HG02798 (cell line): ENCODE measurements around the gene MAPK13.
"Not testable (repeated sequence)": the region's sequence is repeated elsewhere in the genome, so short reads cannot be mapped to it uniquely, and the experiment has no call there.

Experiments
- ATAC-seq: cut with Tn5 transposase; IDR thresholded peaks from one replicate; pipeline ENCODE4 v1.9.1; 2021; ENCODE audit warnings: mild to moderate bottlenecking; ENCODE audit not compliant: unreplicated experiment, poor library complexity

MAPK13 gene

GRCh38 chr6:36126553-36127458, 3.5 kb upstream of the MAPK13 start:
- ATAC-seq, result no peak

DNA sequence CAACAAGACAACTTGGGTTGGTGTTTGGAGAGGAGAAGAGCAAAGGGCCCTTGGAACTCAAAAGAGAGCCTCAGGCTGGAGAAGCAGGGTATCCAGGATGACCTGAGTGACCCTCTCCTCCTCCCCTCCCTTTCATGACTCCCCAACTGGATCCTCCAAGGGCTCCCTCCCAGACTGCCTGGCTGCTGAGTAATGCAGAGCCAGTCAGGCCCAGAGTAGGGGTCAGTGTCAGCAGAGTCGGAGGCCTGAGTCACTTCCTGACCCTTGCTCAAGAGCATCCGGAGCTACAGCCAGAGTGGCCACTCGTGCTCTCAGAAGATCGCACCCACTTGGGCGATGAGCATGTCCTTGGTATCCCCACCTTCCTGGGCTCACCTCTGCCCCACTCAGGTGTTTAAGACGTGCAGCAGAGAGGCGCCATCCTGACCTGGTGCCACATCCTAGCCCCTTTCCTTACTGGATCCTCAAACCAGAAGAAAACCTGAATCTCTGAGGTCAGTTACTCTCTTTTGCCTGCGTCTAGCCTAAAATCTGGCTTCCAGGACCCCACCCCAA, 2.8 kb upstream of the MAPK13 start:
- ATAC-seq, result no peak

DNA sequence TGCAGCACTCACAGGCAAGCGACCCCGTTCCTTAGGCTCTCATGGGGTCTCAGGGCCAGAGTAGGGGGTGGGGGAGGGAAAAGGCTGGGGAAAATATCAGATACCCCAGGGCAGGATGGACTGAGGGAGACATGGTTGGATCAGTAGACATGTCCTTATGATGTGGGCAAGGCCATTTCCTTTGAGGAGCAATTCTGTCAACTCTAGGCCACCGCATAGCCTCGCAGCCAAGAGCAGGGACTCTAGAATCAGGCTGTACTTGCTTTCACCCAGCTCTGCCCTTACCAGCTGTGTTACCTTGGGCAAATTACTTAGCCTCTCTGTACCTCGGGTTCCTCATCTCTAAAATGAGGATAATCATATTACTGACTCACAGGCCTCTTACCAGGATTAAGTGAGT, 2.2 kb upstream of the MAPK13 start:
- no peak for ATAC-seq

DNA sequence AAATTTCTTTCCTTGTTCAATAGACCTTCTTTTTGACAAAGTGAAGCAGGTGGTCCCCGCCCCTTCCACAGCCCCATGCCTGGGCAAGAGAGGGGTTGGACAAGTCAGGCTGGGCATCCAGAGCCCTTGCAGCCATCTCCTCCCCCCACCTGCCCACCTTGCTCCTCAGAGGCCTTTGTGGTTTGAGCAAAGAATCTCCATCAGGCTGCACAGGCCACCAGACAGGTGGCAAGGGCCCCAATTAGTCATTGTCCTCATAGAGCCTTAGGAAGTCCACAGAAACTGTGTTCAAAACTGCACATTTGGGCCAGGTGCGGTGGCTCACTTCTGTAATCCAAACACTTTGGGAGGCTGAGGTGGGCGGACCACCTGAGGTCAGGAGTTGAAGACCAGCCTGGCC, 1.5 kb upstream of the MAPK13 start:
- ATAC-seq, result no peak

DNA sequence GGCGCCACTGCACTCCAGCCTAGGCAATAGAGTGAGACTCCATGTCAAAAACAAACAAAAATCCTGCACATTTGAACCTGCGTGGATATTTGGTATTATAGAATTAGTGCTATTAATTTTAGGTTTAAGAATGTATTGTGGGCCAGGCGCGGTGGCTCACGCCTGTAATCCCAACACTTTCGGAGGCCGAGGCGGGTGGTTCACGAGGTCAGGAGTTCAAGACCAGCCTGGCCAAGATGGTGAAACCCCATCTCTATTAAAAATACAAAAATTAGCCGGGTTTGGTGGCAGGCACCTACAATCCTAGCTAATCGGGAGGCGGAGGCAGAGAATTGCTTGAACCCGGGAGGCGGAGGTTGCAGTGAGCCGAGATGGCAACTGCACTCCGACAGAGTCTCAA, 979 bp upstream of the MAPK13 start:
- ATAC-seq, result not testable (repeated sequence)

GRCh38 chr6:36130667-36131510, 576 bp downstream of the MAPK13 start:
- ATAC-seq, result no peak

GRCh38 chr6:36131511-36132245, 1.4 kb downstream of the MAPK13 start:
- ATAC-seq, result peak; percentile 81

- ATAC-seq, result no peak
These were observed 2.1 kb downstream of the MAPK13 start for GRCh38 chr6:36132246-36132895.

DNA sequence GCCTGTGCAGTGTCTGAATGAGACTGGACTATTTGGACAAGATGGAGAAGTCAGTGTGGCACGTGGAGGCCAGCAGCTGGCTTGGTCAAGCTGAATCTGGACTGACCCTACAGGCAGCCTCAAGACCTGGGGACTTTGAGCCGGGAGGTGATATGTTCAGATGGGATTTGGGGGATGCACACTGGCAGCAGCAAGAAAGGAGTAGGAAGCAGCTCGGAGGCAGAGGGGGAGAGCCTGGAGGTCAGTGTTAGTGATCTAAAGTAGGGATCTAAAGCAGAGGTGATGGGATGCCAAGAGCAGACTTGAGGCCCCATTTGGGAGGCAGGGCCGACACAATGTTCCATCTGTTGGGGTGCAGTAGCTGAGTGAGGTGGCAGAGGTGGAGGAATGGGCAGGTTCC, 2.8 kb downstream of the MAPK13 start:
- ATAC-seq, result no peak

GRCh38 chr6:36133912-36134311, 3.6 kb downstream of the MAPK13 start:
- ATAC-seq, result no peak

DNA sequence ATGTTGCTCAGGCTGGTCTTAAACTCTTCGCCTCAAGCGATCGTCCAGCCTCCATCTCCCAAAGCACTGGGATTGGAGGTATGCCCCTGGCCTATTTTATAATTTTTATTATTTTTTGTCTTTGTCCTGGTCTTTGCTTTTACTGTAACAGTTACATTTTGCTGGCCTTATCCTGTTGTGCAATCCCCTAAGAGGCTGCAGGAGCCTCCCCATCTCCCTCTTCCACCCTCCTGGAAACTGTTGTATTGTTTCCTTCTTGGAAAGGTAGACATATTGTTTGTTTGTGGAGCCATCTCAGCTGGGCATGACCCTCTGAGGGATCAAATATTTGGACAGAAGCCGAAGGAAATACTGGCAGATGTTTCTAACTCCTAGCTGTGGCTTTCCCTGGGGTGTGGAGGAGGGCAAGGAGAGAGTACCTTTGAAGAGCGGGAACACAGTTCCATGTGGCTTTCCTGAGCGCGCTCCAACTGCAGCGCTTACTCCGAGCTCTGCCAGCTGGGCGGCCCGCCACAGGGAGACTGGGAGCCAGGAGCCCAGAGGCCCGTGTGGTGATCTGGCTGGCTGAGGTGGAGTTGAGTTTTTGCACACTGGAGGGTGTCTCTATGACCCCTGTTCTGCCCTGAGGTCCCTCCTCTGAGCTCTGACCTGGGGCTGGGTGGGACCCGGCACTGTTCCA, 4.9 kb downstream of the MAPK13 start:
- ATAC-seq, result no peak

- no peak for ATAC-seq
These were observed 5.7 kb downstream of the MAPK13 start for GRCh38 chr6:36136034-36136433.

DNA sequence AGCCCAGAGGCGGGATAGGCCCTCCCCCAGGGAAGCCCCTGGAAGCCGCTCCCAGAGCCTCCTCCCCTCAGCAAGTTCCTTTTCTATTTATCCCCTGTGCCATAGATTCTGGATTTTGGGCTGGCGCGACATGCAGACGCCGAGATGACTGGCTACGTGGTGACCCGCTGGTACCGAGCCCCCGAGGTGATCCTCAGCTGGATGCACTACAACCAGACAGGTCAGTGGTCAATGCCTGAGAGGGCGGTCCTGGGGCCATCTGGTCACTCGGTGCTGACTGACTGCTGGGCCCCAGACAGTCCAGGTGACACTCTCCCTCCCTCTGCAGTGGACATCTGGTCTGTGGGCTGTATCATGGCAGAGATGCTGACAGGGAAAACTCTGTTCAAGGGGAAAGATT, 6.2 kb downstream of the MAPK13 start:
- no peak for ATAC-seq

DNA sequence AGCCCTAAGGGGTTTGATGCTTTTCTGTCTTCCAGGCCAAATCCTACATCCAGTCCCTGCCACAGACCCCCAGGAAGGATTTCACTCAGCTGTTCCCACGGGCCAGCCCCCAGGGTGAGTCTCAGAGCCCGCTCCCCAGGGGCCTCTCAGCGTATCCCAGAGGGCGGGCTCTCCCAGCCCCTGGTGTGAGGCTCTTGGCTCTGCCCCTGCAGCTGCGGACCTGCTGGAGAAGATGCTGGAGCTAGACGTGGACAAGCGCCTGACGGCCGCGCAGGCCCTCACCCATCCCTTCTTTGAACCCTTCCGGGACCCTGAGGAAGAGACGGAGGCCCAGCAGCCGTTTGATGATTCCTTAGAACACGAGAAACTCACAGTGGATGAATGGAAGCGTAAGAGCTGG, 8.4 kb downstream of the MAPK13 start:
- ATAC-seq, result no peak

DNA sequence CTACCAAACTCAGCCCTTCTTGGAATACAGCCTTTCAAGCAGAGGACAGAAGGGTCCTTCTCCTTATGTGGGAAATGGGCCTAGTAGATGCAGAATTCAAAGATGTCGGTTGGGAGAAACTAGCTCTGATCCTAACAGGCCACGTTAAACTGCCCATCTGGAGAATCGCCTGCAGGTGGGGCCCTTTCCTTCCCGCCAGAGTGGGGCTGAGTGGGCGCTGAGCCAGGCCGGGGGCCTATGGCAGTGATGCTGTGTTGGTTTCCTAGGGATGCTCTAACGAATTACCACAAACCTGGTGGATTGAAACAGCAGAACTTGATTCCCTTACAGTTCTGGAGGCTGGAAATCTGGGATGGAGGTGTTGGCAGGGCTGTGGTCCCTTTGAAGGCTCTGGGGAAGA, 9.1 kb downstream of the MAPK13 start:
- ATAC-seq, result no peak

- no peak for ATAC-seq
These were observed 9.8 kb downstream of the MAPK13 start for GRCh38 chr6:36139991-36140710.

GRCh38 chr6:36141091-36141490, 10.8 kb downstream of the MAPK13 start:
- ATAC-seq, result no peak

DNA sequence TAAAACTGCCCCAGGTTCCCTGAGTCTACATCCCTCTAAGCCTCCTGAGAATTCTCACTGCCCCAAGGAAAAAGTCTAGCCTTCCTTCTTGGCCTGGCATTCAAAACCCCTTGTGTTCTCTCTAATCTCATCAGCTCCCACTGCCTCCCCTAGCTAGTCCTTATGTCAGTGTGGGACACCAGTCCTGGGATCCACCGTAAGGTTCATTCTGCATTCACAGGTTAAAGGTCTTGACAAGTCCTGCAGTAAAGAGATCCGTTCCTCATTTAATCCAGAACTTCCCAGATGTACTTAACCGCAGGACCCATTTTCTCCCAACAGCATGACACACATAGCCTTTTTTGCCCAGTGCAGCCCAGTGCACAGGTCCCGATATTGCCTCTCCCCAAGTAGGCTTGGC, 11.6 kb downstream of the MAPK13 start:
- no peak for ATAC-seq
